Hepatocyte (in vitro differentiated cells): ENCODE results near the gene LRRK2. TPM values are rescaled to one million over a fixed set of nuclear protein-coding genes. Genes with fewer than 3 reads are reported as not detected.
"Not testable (repeated sequence)": the region's sequence is repeated elsewhere in the genome, so short reads cannot be mapped to it uniquely, and the experiment has no call there.

Experiments
- DNase-seq: peaks from one replicate; pipeline ENCODE4 v3.0.0-alpha.2; 2016; ENCODE audit warnings: low spot score
- H2AFZ ChIP-seq: fragments of 200-600 bp; sonication (generic); 2 replicates; pipeline ENCODE4 v1.6.0; 2016; ENCODE audit warnings: antibody characterized with exemption, mild to moderate bottlenecking
- H3K27ac ChIP-seq: fragments of 200-600 bp; sonication (generic); 2 replicates; pipeline ENCODE4 v1.5.1; 2016; ENCODE audit warnings: mild to moderate bottlenecking
- H3K27me3 ChIP-seq: fragments of 200-600 bp; sonication (generic); 2 replicates; pipeline ENCODE4 v1.6.1; 2016
- H3K36me3 ChIP-seq: fragments of 200-600 bp; sonication (generic); replicated peaks from 2 replicates; pipeline ENCODE4 v1.5.1; 2016; ENCODE audit warnings: low read depth; ENCODE audit not compliant: insufficient read depth
- H3K4me1 ChIP-seq: fragments of 200-600 bp; sonication (generic); 2 replicates; pipeline ENCODE4 v1.5.1; 2016; ENCODE audit warnings: mild to moderate bottlenecking, moderate library complexity; ENCODE audit not compliant: insufficient read depth
- H3K4me2 ChIP-seq: fragments of 200-600 bp; sonication (generic); 2 replicates; pipeline ENCODE4 v1.6.0; 2016
- H3K4me3 ChIP-seq: fragments of 200-600 bp; sonication (generic); 2 replicates; pipeline ENCODE4 v1.5.1; 2016; ENCODE audit warnings: mild to moderate bottlenecking
- H3K79me2 ChIP-seq: fragments of 200-600 bp; sonication (generic); 2 replicates; pipeline ENCODE4 v1.6.0; 2017; ENCODE audit warnings: mild to moderate bottlenecking
- H3K9me2 ChIP-seq: fragments of 200-600 bp; sonication (generic); replicated peaks from 2 replicates; pipeline ENCODE4 v1.6.0; 2017; ENCODE audit warnings: mild to moderate bottlenecking; ENCODE audit not compliant: insufficient read depth
- H3K9me3 ChIP-seq: fragments of 200-600 bp; sonication (generic); 2 replicates; pipeline ENCODE4 v1.5.1; 2016; ENCODE audit warnings: low read depth, mild to moderate bottlenecking
- H4K20me1 ChIP-seq: fragments of 200-600 bp; sonication (generic); 2 replicates; pipeline ENCODE4 v1.6.0; 2016; ENCODE audit warnings: mild to moderate bottlenecking; ENCODE audit not compliant: insufficient read depth, poor library complexity, severe bottlenecking
- EZH2 ChIP-seq: fragments of 200-600 bp; sonication (generic); IDR thresholded peaks from 2 replicates; pipeline ENCODE4 v1.6.1; 2016; ENCODE audit warnings: antibody characterized with exemption, mild to moderate bottlenecking, borderline replicate concordance
- EZH2phosphoT487 ChIP-seq: fragments of 200-600 bp; sonication (generic); IDR thresholded peaks from one replicate; pipeline ENCODE4 v1.6.1; 2018; ENCODE audit warnings: antibody characterized with exemption, mild to moderate bottlenecking, low read depth, moderate library complexity; ENCODE audit not compliant: unreplicated experiment, severe bottlenecking
- WGBS: methylation state at CpG from one replicate; pipeline ENCODE4 v1.1.6; 2016; ENCODE audit warnings: low lambda C conversion rate; ENCODE audit errors: missing lambda C conversion rate; 5-methylcytosine and 5-hydroxymethylcytosine counted together
- polyA plus RNA-seq: library from polyadenylated mRNA; unstranded; fragments of >200 nt; fragmentation: Nextera tagmentation; extraction: Ambion mirVana; gene quantifications from 2 replicates; pipeline ENCODE4 v1.2.1, GENCODE V29; 2016
- total RNA-seq: library from RNA; depleted of rRNA; stranded (reverse); fragments of >200 nt; gene quantifications from 2 replicates; pipeline ENCODE4 v1.2.3, GENCODE V29; 2014
- TF ChIP-seq, protein P1 (sequence below): fragments of 200-600 bp; sonication (generic); IDR thresholded peaks from 2 replicates; pipeline ENCODE4 v1.5.1; 2016; ENCODE audit warnings: antibody characterized with exemption, mild to moderate bottlenecking; ENCODE audit not compliant: poor library complexity

Gene LRRK2
- total and polyA plus RNA-seq, 2 experiments from 2014 or later: 0.76 to 4.9 TPM

DNA sequence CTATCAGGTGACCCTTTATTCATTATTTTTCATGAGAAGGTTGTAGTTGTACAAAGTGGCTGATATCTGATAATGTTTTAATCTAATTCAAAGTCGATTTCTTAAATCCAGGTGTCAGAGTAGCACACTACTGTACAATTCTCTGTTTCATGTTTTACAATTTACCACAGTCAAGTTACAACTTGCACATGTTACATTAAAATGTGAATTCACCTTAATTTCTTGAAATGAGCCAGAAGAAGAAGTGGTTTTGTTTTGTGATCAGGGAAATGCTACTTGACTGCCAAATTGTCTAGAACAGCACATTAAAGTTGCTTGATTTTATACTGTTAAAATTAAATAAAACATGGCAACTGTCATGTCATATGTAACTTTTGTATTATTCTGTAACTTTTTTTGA, 23.2 kb downstream of the LRRK2 start:
- WGBS: 81% methylated on average over 1 of the region's 1 CpG
- H3K27ac ChIP-seq: no peak overlapping the region

DNA sequence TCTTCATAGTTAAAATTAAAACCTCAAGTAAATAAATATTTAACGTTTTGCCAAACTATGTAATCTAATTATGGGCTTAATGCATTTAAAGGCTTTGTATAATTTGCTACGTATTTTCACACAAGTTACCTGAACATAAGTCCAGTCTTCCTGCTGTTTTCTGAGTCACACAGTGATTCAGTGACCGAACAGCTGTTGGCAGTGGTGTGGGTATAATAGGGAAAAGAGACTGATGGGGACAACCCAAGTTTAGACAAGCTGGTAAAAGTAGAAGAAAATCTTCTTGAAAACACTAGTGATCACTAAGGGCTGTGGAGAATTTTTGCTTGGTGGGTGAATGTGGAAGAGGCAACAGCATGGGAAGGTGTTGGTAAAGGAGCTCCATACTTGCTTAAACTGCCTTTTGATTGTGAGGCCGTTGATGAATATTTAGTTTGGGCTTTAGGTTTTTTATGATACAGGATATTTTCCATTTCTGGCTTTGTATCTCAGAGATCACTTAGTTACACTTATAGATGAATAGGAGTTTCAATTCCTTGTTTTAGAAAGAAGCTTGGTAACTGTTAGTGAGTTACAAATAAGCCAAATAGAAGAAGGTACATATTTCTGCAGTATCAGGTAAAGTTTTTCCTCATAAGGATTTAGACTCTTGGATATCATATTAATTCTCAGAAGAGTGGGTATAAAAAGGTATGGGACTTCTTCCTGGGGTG, 23.9 kb downstream of the LRRK2 start:
- H3K4me2 ChIP-seq: no peak overlapping the region
- H3K9me3 ChIP-seq: no peaks in the 10 kb centered on the region
- no peaks in the 10 kb centered on the region for H3K79me2 ChIP-seq
- H2AFZ ChIP-seq: no peak overlapping the region
- no peak for DNase-seq
- WGBS: 84% methylated on average over 4 of the region's 4 CpGs
- H3K4me3 ChIP-seq: no peak overlapping the region
- no peaks in the 10 kb centered on the region for H3K9me2 ChIP-seq
- no peaks in the 10 kb centered on the region for H4K20me1 ChIP-seq
- TF ChIP-seq, protein P1, sequence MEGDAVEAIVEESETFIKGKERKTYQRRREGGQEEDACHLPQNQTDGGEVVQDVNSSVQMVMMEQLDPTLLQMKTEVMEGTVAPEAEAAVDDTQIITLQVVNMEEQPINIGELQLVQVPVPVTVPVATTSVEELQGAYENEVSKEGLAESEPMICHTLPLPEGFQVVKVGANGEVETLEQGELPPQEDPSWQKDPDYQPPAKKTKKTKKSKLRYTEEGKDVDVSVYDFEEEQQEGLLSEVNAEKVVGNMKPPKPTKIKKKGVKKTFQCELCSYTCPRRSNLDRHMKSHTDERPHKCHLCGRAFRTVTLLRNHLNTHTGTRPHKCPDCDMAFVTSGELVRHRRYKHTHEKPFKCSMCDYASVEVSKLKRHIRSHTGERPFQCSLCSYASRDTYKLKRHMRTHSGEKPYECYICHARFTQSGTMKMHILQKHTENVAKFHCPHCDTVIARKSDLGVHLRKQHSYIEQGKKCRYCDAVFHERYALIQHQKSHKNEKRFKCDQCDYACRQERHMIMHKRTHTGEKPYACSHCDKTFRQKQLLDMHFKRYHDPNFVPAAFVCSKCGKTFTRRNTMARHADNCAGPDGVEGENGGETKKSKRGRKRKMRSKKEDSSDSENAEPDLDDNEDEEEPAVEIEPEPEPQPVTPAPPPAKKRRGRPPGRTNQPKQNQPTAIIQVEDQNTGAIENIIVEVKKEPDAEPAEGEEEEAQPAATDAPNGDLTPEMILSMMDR: no peak
- TF ChIP-seq EZH2 (no peak), EZH2phosphoT487 (no peak)
- no peaks in the 10 kb centered on the region for H3K4me1 ChIP-seq
- no peaks in the 10 kb centered on the region for H3K27me3 ChIP-seq
- H3K36me3 ChIP-seq: no peaks in the 10 kb centered on the region
- H3K27ac ChIP-seq: no peak overlapping the region

More for the DNA sequence above, 23.2 kb downstream of the LRRK2 start:
- Histone ChIP-seq H3K4me2 (no peak overlapping the region), H3K4me3 (no peak overlapping the region), H3K79me2 (no peaks in the 10 kb centered on the region), H3K9me3 (no peaks in the 10 kb centered on the region), H3K27me3 (no peaks in the 10 kb centered on the region), H3K36me3 (no peaks in the 10 kb centered on the region), H2AFZ (no peak overlapping the region), H4K20me1 (no peaks in the 10 kb centered on the region), H3K4me1 (no peaks in the 10 kb centered on the region), H3K9me2 (no peaks in the 10 kb centered on the region)
- TF ChIP-seq, protein P1: no peak
- TF ChIP-seq EZH2phosphoT487: no peak
- no peak for TF ChIP-seq EZH2
- no peak for DNase-seq

DNA sequence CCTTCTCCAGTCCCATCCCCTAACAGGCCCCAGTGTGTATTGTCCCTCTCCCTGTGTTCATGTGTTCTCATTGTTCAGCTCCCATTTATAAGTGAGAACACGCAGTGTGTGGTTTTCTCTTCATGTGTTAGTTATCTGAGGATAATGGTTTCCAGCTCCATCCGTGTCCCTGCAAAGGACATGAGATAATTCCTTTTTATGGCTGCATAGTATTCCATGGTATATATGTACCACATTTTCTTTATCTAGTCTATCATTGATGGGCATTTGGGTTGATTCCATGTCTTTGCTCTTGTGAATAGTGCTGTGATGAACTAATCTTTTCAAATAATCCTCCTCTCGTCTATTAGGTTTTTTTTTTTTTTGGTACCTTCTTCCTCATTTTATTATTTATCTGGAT, 25.9 kb downstream of the LRRK2 start:
- DNase-seq: not testable (repeated sequence)

DNA sequence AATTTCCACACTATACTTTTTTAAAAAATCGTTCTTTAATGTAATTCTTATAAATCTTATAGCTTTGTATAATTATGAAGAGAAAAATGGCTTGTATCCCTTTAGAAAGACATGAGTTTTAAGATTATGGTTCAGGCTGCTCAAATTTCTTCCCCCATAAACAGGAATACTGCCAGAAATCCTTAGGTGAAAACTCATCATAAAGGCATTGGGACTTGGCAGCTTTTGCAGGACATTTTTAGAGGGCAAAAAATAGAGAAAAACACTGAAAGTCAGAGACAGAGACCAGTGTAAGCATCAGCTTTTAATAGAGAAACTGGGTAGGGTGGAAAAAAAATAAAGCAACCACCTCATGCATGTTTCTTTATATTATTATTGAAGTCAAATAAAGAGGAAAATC, 29.1 kb downstream of the LRRK2 start:
- no peaks in the 10 kb centered on the region for H3K9me2 ChIP-seq
- H3K27me3 ChIP-seq: no peaks in the 10 kb centered on the region
- no peaks in the 10 kb centered on the region for H3K79me2 ChIP-seq
- no peaks in the 10 kb centered on the region for H3K4me1 ChIP-seq
- no peak for DNase-seq
- no peaks in the 10 kb centered on the region for H4K20me1 ChIP-seq
- no peaks in the 10 kb centered on the region for H3K36me3 ChIP-seq
- H3K4me2 ChIP-seq: no peak overlapping the region
- H3K4me3 ChIP-seq: no peak overlapping the region
- no peaks in the 10 kb centered on the region for H3K9me3 ChIP-seq
- TF ChIP-seq, protein P1: no peak
- WGBS: 52% methylated on average over 1 of the region's 1 CpG
- no peak overlapping the region for H3K27ac ChIP-seq
- H2AFZ ChIP-seq: no peak overlapping the region

More for the DNA sequence above, 25.9 kb downstream of the LRRK2 start:
- not testable (repeated sequence) for H3K79me2 ChIP-seq, H3K27ac ChIP-seq, H2AFZ ChIP-seq, H4K20me1 ChIP-seq, H3K4me1 ChIP-seq, H3K27me3 ChIP-seq, H3K4me2 ChIP-seq, H3K9me3 ChIP-seq, H3K4me3 ChIP-seq, H3K36me3 ChIP-seq, H3K9me2 ChIP-seq
- WGBS: 90% methylated on average over 3 of the region's 3 CpGs
